ENCODE results near the gene PLPP7. TPM values are rescaled to one million over a fixed set of nuclear protein-coding genes. Genes with fewer than 3 reads are reported as not detected.
"Not testable (repeated sequence)": the region's sequence is repeated elsewhere in the genome, so short reads cannot be mapped to it uniquely, and the experiment has no call there.

The PLPP7 gene
- total and polyA plus RNA-seq, 7 donors, result 19.4 to 156 (median 90.5) TPM

GRCh38 chr9:131330814-131331600 is 41.5 kb downstream of the PLPP7 start:
- no peak overlapping the region for H3K27ac ChIP-seq
- no peaks in the 10 kb centered on the region for H3K9me3 ChIP-seq
- no peak for TF ChIP-seq CTCF (IDR thresholded peaks at IDR 0.05)
- DNase-seq (peak in 1 of 2 donors; percentile 39), ATAC-seq (no peak)
- intact Hi-C loops (cut with DNase I), result loop anchor here in 1 of 2 donors (5.0 to 10.0 kb wide), 2 partner anchors 34 to 86 kb away; no protein-coding TSS in a partner anchor
- no peaks in the 10 kb centered on the region for H3K27me3 ChIP-seq (ENCODE audit: insufficient read depth in 3 of 3, low read length in 2 of 3)
- no peaks in the 10 kb centered on the region for H3K36me3 ChIP-seq (ENCODE audit: insufficient read depth in 1 of 2, low read depth in 1 of 2)
- no peak overlapping the region for H3K4me3 ChIP-seq
- peaks cover 14% of the 10 kb centered on the region for H3K4me1 ChIP-seq
- 62 to 65% (median 62%) methylated on average over 18 of the region's 18 CpGs for WGBS, 3 donors

GRCh38 chr9:131331996-131332395 is 42.5 kb downstream of the PLPP7 start:
- H3K9me3 ChIP-seq; H3K27me3 ChIP-seq (ENCODE audit: insufficient read depth in 3 of 3, low read length in 2 of 3); H3K27ac ChIP-seq; ATAC-seq; H3K36me3 ChIP-seq (ENCODE audit: insufficient read depth in 1 of 2, low read depth in 1 of 2); DNase-seq; H3K4me3 ChIP-seq: not testable (repeated sequence)
- intact Hi-C loops (cut with DNase I), result loop anchor here in 1 of 2 donors (5.0 to 10.0 kb wide), 2 partner anchors 35 to 87 kb away; no protein-coding TSS in a partner anchor
- H3K4me1 ChIP-seq, result peaks cover 14% of the 10 kb centered on the region
- WGBS, 3 donors, result 96 to 100% (median 98%) methylated on average over 2 of the region's 2 CpGs

- TF ChIP-seq CTCF (IDR thresholded peaks at IDR 0.05), result no peak
- WGBS, 3 donors, result 61 to 71% (median 67%) methylated on average over 15 of the region's 15 CpGs
- ATAC-seq, result no peak
- no peak overlapping the region for H3K4me3 ChIP-seq
- peak in 1 of 2 donors; percentile 51 for DNase-seq
- H3K36me3 ChIP-seq (ENCODE audit: insufficient read depth in 1 of 2, low read depth in 1 of 2), result no peaks in the 10 kb centered on the region
- peaks cover 14% of the 10 kb centered on the region for H3K4me1 ChIP-seq
- H3K27ac ChIP-seq, result peak overlapping the region; percentile 93
- intact Hi-C loops (cut with DNase I), result loop anchor here in 1 of 2 donors (5.0 to 10.0 kb wide), 2 partner anchors 37 to 89 kb away; no protein-coding TSS in a partner anchor
- no peaks in the 10 kb centered on the region for H3K9me3 ChIP-seq
- no peaks in the 10 kb centered on the region for H3K27me3 ChIP-seq (ENCODE audit: insufficient read depth in 3 of 3, low read length in 2 of 3)
Measured at GRCh38 chr9:131333771-131334628, 44.5 kb downstream of the PLPP7 start.

- H3K36me3 ChIP-seq (ENCODE audit: insufficient read depth in 1 of 2, low read depth in 1 of 2), result no peaks in the 10 kb centered on the region
- ATAC-seq, result peak; percentile 93 to 96 (median 96)
- peak; percentile 76 to 94 for DNase-seq
- H3K27ac ChIP-seq, result peak overlapping the region; percentile 93
- no peaks in the 10 kb centered on the region for H3K27me3 ChIP-seq (ENCODE audit: insufficient read depth in 3 of 3, low read length in 2 of 3)
- TF ChIP-seq CTCF (IDR thresholded peaks at IDR 0.05), result no peak
- peaks cover 14% of the 10 kb centered on the region for H3K4me1 ChIP-seq
- 10 to 13% (median 13%) methylated on average over 13 of the region's 13 CpGs for WGBS, 3 donors
- intact Hi-C loops (cut with DNase I), result loop anchor here (5.0 to 10.0 kb wide), 5 partner anchors 37 to 267 kb away; no protein-coding TSS in a partner anchor
- H3K4me3 ChIP-seq, result no peak overlapping the region
- H3K9me3 ChIP-seq, result no peaks in the 10 kb centered on the region
Measured at GRCh38 chr9:131334629-131335367, 45.3 kb downstream of the PLPP7 start.
